Mesenchymal stem cell (in vitro differentiated cells and primary cell): Measurements from ENCODE around the gene BAHD1.

Source experiments
- DNase-seq: peaks from one replicate; pipeline ENCODE4 v3.0.0-alpha.2; 2013
- H2AFZ ChIP-seq: one replicate; pipeline ENCODE4 v1.6.1; 2013; ENCODE audit warnings: low read depth, mild to moderate bottlenecking, control low read depth, inconsistent platforms, low read length, moderate library complexity
- H2AK5ac ChIP-seq: 2 replicates; pipeline ENCODE4 v1.6.1; 2013; ENCODE audit warnings: low read length, moderate library complexity, mild to moderate bottlenecking, inconsistent platforms; ENCODE audit not compliant: severe bottlenecking
- H2BK120ac ChIP-seq: one replicate; pipeline ENCODE4 v1.6.1; 2013; ENCODE audit warnings: low read depth, mild to moderate bottlenecking, inconsistent platforms, low read length, moderate library complexity
- H2BK12ac ChIP-seq, 2 experiments: one replicate each; pipeline ENCODE4 v1.6.1; 2013; ENCODE audit warnings: inconsistent platforms in 2 of 2, low read length in 2 of 2, mild to moderate bottlenecking in 2 of 2, moderate library complexity in 2 of 2, control low read depth in 1 of 2
- H2BK15ac ChIP-seq: one replicate; pipeline ENCODE4 v1.6.1; 2013; ENCODE audit warnings: mild to moderate bottlenecking, low read depth, inconsistent platforms; ENCODE audit not compliant: poor library complexity, severe bottlenecking
- H2BK5ac ChIP-seq: 2 replicates; pipeline ENCODE4 v1.6.1; 2013; ENCODE audit warnings: low read depth, mild to moderate bottlenecking, low read length, control low read depth, inconsistent platforms; ENCODE audit not compliant: poor library complexity, severe bottlenecking
- H3K14ac ChIP-seq, 2 experiments: one replicate each; pipeline ENCODE4 v1.6.1; 2013; ENCODE audit warnings: inconsistent platforms in 2 of 2, low read length in 2 of 2, control low read depth in 1 of 2, mild to moderate bottlenecking in 1 of 2, moderate library complexity in 1 of 2
- H3K18ac ChIP-seq, 2 experiments: one replicate each; pipeline ENCODE4 v1.6.1; 2013; ENCODE audit warnings: inconsistent platforms in 2 of 2, low read length in 2 of 2, control low read depth in 1 of 2, low read depth in 1 of 2, mild to moderate bottlenecking in 1 of 2
- H3K23ac ChIP-seq, 2 experiments: one replicate each; pipeline ENCODE4 v1.6.1; 2013; ENCODE audit warnings: inconsistent platforms in 2 of 2, low read length in 2 of 2, mild to moderate bottlenecking in 2 of 2, moderate library complexity in 2 of 2, control low read depth in 1 of 2
- H3K27ac ChIP-seq: 2 replicates; pipeline ENCODE4 v1.5.1; 2013; ENCODE audit warnings: mild to moderate bottlenecking, moderate library complexity, low read length, control low read depth, inconsistent platforms; ENCODE audit not compliant: poor library complexity, severe bottlenecking
- H3K27me3 ChIP-seq, 2 experiments: 2 replicates each; pipeline versions ENCODE4 v1.6.1 to v1.7.0; 2013; ENCODE audit warnings: low read length in 2 of 2, mild to moderate bottlenecking in 2 of 2, moderate library complexity in 2 of 2, control low read depth in 1 of 2, inconsistent platforms in 1 of 2; ENCODE audit not compliant: control insufficient read depth in 1 of 2, insufficient read depth in 1 of 2
- H3K36me3 ChIP-seq, 2 experiments: 2 replicates each; pipeline versions ENCODE4 v1.6.1 to v1.7.0; 2013; ENCODE audit warnings: low read length in 2 of 2, control low read depth in 1 of 2, inconsistent platforms in 1 of 2, low read depth in 1 of 2, mild to moderate bottlenecking in 1 of 2; ENCODE audit not compliant: insufficient read depth in 2 of 2, control insufficient read depth in 1 of 2
- H3K4ac ChIP-seq, 2 experiments: one replicate each; pipeline ENCODE4 v1.6.1; 2013; ENCODE audit warnings: inconsistent platforms in 2 of 2, low read length in 2 of 2, mild to moderate bottlenecking in 2 of 2, moderate library complexity in 2 of 2, control low read depth in 1 of 2, low read depth in 1 of 2
- H3K4me1 ChIP-seq: 2 replicates; pipeline ENCODE4 v1.6.1; 2013; ENCODE audit warnings: low read depth, low read length, control low read depth; ENCODE audit not compliant: control insufficient read depth, insufficient read depth
- H3K4me2 ChIP-seq: 2 replicates; pipeline ENCODE4 v1.6.1; 2013; ENCODE audit warnings: low read length, mild to moderate bottlenecking, inconsistent platforms; ENCODE audit not compliant: poor library complexity, severe bottlenecking
- H3K4me3 ChIP-seq, 2 experiments: 2 replicates each; pipeline versions ENCODE4 v1.5.1 to v1.7.0; 2013; ENCODE audit warnings: low read length in 2 of 2, mild to moderate bottlenecking in 2 of 2, control low read depth in 1 of 2, low read depth in 1 of 2; ENCODE audit not compliant: insufficient read depth in 1 of 2
- H3K79me1 ChIP-seq: replicated peaks from 2 replicates; pipeline ENCODE4 v1.6.1; 2013; ENCODE audit warnings: mild to moderate bottlenecking, control low read depth, low read length, inconsistent platforms; ENCODE audit not compliant: poor library complexity, severe bottlenecking
- H3K9ac ChIP-seq: 2 replicates; pipeline ENCODE4 v1.7.0; 2013; ENCODE audit warnings: mild to moderate bottlenecking, low read length, moderate library complexity
- H3K9me3 ChIP-seq: 2 replicates; pipeline ENCODE4 v1.7.0; 2013; ENCODE audit warnings: mild to moderate bottlenecking, low read length; ENCODE audit not compliant: control insufficient read depth
- H4K8ac ChIP-seq: one replicate; pipeline ENCODE4 v1.6.1; 2013; ENCODE audit warnings: inconsistent platforms, mild to moderate bottlenecking, low read length, moderate library complexity
- H4K91ac ChIP-seq: one replicate; pipeline ENCODE4 v1.6.1; 2013; ENCODE audit warnings: mild to moderate bottlenecking, low read length, inconsistent platforms
- WGBS: methylation state at CpG from one replicate; pipeline ENCODE4 v1.1.7; 2013; ENCODE audit warnings: mixed read lengths; 5-methylcytosine and 5-hydroxymethylcytosine counted together

The BAHD1 gene

GRCh38 chr15:40398413-40398873, 42.3 kb upstream of the BAHD1 start:
- H3K4me2 ChIP-seq, result no peak overlapping the region
- peaks cover 2 to 14% of the 10 kb centered on the region in 2 experiments for H3K36me3 ChIP-seq
- 87% methylated on average over 4 of the region's 4 CpGs for WGBS
- H3K23ac ChIP-seq, result no peak overlapping the region
- no peak overlapping the region for H2BK120ac ChIP-seq
- no peak overlapping the region for H2AFZ ChIP-seq
- no peak overlapping the region for H2AK5ac ChIP-seq
- H2BK15ac ChIP-seq, result no peak overlapping the region
- H3K4me3 ChIP-seq, result no peak overlapping the region
- no peak overlapping the region for H2BK12ac ChIP-seq
- H3K9ac ChIP-seq, result no peak overlapping the region
- no peak overlapping the region for H4K91ac ChIP-seq
- no peaks in the 10 kb centered on the region for H3K27me3 ChIP-seq
- no peak for DNase-seq
- no peak overlapping the region for H3K14ac ChIP-seq
- H3K9me3 ChIP-seq, result no peaks in the 10 kb centered on the region
- no peak overlapping the region for H3K4ac ChIP-seq
- H3K27ac ChIP-seq, result no peak overlapping the region
- no peak overlapping the region for H2BK5ac ChIP-seq
- no peak overlapping the region for H4K8ac ChIP-seq
- no peak overlapping the region for H3K18ac ChIP-seq
- H3K79me1 ChIP-seq, result no peaks in the 10 kb centered on the region
- no peaks in the 10 kb centered on the region for H3K4me1 ChIP-seq

GRCh38 chr15:40399370-40399769, 41.4 kb upstream of the BAHD1 start:
- H3K4me3 ChIP-seq, result no peak overlapping the region
- no peak overlapping the region for H3K27ac ChIP-seq
- no peak overlapping the region for H2BK5ac ChIP-seq
- H3K23ac ChIP-seq, result no peak overlapping the region
- H2BK120ac ChIP-seq, result no peak overlapping the region
- WGBS, result 92% methylated on average over 7 of the region's 7 CpGs
- no peak overlapping the region for H3K4me2 ChIP-seq
- no peak overlapping the region for H4K91ac ChIP-seq
- H3K4ac ChIP-seq, result no peak overlapping the region
- no peaks in the 10 kb centered on the region for H3K4me1 ChIP-seq
- no peaks in the 10 kb centered on the region for H3K9me3 ChIP-seq
- no peak overlapping the region for H2BK15ac ChIP-seq
- no peak overlapping the region for H2AK5ac ChIP-seq
- H4K8ac ChIP-seq, result no peak overlapping the region
- H3K36me3 ChIP-seq, result peaks cover 0 to 4% of the 10 kb centered on the region in 2 experiments
- no peak for DNase-seq
- H2AFZ ChIP-seq, result no peak overlapping the region
- no peak overlapping the region for H3K18ac ChIP-seq
- H3K27me3 ChIP-seq, result no peaks in the 10 kb centered on the region
- H3K79me1 ChIP-seq, result no peaks in the 10 kb centered on the region
- H2BK12ac ChIP-seq, result no peak overlapping the region
- no peak overlapping the region for H3K9ac ChIP-seq
- H3K14ac ChIP-seq, result no peak overlapping the region

GRCh38 chr15:40405501-40406381, 35.0 kb upstream of the BAHD1 start, which contains the start of gene IVD:
TSS of gene IVD (plus strand) at chr15:40405795. CDS start at chr15:40405828, 33 bp downstream.
- no peak within 1 kb of the TSS for H2AK5ac ChIP-seq
- H3K9me3 ChIP-seq, result no peaks in the 10 kb centered on the region
- H3K79me1 ChIP-seq, result peaks cover 31% of the 10 kb centered on the region
- peaks cover 27 to 32% of the 10 kb centered on the region in 2 experiments for H3K36me3 ChIP-seq
- H3K23ac ChIP-seq, result peak within 1 kb of the TSS in 1 of 2 experiments; percentile 77
- peak within 1 kb of the TSS; percentile 88 for H4K8ac ChIP-seq
- H2BK5ac ChIP-seq, result no peak within 1 kb of the TSS
- H2BK12ac ChIP-seq, result no peak within 1 kb of the TSS
- peak within 1 kb of the TSS in 1 of 2 experiments; percentile 60 for H3K4ac ChIP-seq
- H3K27me3 ChIP-seq, result no peaks in the 10 kb centered on the region
- H2BK120ac ChIP-seq, result no peak within 1 kb of the TSS
- H3K4me1 ChIP-seq, result peaks cover 7% of the 10 kb centered on the region
- peak within 1 kb of the TSS; percentile 70 for H3K27ac ChIP-seq
- peak; percentile 97 for DNase-seq
- WGBS, result under 1% methylated on average over 54 of the region's 54 CpGs
- H3K4me2 ChIP-seq, result peak within 1 kb of the TSS; percentile 87
- H3K14ac ChIP-seq, result peak within 1 kb of the TSS in 1 of 2 experiments; percentile 76
- H3K9ac ChIP-seq, result peak within 1 kb of the TSS; percentile 91
- H3K4me3 ChIP-seq, result peak within 1 kb of the TSS; percentile 82 to 90
- H2BK15ac ChIP-seq, result no peak within 1 kb of the TSS
- H3K18ac ChIP-seq, result peak within 1 kb of the TSS; percentile 68 to 95
- peak within 1 kb of the TSS; percentile 59 for H2AFZ ChIP-seq
- H4K91ac ChIP-seq, result peak within 1 kb of the TSS; percentile 65

GRCh38 chr15:40407330-40407990, 33.3 kb upstream of the BAHD1 start:
- DNase-seq, result no peak
- Histone ChIP-seq H3K9ac (peak overlapping the region; percentile 54), H3K36me3 (peaks cover 43 to 49% of the 10 kb centered on the region in 2 experiments), H3K4me3 (no peak overlapping the region), H2AK5ac (no peak overlapping the region), H4K91ac (no peak overlapping the region), H3K9me3 (no peaks in the 10 kb centered on the region), H2BK5ac (no peak overlapping the region), H2BK15ac (no peak overlapping the region), H3K27me3 (no peaks in the 10 kb centered on the region), H3K4me1 (peaks cover 7% of the 10 kb centered on the region), H3K4me2 (no peak overlapping the region), H2BK12ac (no peak overlapping the region), H3K79me1 (peaks cover 39% of the 10 kb centered on the region), H3K27ac (no peak overlapping the region), H3K4ac (no peak overlapping the region), H2AFZ (no peak overlapping the region), H2BK120ac (no peak overlapping the region), H3K14ac (no peak overlapping the region), H3K18ac (no peak overlapping the region), H4K8ac (no peak overlapping the region), H3K23ac (no peak overlapping the region)
- 93% methylated on average over 7 of the region's 8 CpGs for WGBS
